ENCODE data around the gene WNK3. TPM values are rescaled to one million over a fixed set of nuclear protein-coding genes. Genes with fewer than 3 reads are reported as not detected.

Gene WNK3
- total RNA-seq, 1 experiment from 2014 or later = not detected

DNA sequence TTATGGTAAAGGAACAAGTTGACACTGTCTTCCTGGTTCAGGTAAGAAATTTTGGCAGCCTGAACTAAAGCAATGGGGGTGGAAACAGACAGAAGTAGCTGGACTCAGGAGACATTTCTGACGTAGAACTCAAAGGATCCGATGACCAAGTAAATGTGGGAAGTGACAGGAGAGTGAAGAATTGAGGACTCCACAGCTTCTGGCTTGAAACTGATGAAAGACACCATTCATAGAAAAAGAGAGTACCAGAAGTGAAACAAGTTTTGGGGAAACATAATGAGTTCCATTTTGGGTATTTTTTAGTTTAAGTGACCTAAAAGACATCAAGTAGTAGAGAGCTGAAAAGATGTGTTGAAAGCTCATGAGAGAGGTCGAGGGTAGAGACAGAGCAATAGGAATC is 180.5 kb downstream of the WNK3 start:
- DNase-seq = no peak
- H3K36me3 ChIP-seq (ENCODE audit: control insufficient read depth, insufficient read depth, low read length) = no peaks in the 10 kb centered on the region
- no peak for TF ChIP-seq CTCF (IDR thresholded peaks at IDR 0.05; ENCODE audit: insufficient read depth in 1 of 2, low read depth in 1 of 2, low read length in 1 of 2, severe bottlenecking in 1 of 2, unreplicated experiment in 1 of 2)
- H3K4me3 Mint-ChIP-seq (ENCODE audit: unreplicated experiment) = peak overlapping the region; percentile 21
- no peaks in the 10 kb centered on the region for H3K27me3 Mint-ChIP-seq (ENCODE audit: insufficient read depth, unreplicated experiment)
- H3K27me3 ChIP-seq (replicated peaks; ENCODE audit: control insufficient read depth, insufficient read depth, low read length) = no peaks in the 10 kb centered on the region
- peak overlapping the region; percentile 14 for H3K27ac Mint-ChIP-seq (ENCODE audit: unreplicated experiment)
- no TSS peak for BruUV-seq (replicated peaks)
- intact Hi-C loops (cut with micrococcal nuclease; ENCODE audit: unreplicated experiment) = no loop called here
- no peak overlapping the region for H3K4me3 ChIP-seq (ENCODE audit: low read depth, low read length)
- H3K9me3 Mint-ChIP-seq (ENCODE audit: unreplicated experiment) = no peaks in the 10 kb centered on the region
- H3K4me1 ChIP-seq = peaks cover 6% of the 10 kb centered on the region; the same call in 1 of the 2 replicates
- CTCF ChIA-PET = no interaction called here
- peaks cover 28% of the 10 kb centered on the region for H3K4me1 Mint-ChIP-seq (ENCODE audit: low read depth, unreplicated experiment)
- POLR2A ChIA-PET = no interaction called here
- peaks cover 38% of the 10 kb centered on the region for H3K36me3 Mint-ChIP-seq (ENCODE audit: insufficient read depth, unreplicated experiment)
- no peaks in the 10 kb centered on the region for H3K9me3 ChIP-seq

GRCh38 chrX:54173791-54174190 is 184.1 kb downstream of the WNK3 start:
- CTCF ChIA-PET = no interaction called here
- no TSS peak for BruUV-seq (replicated peaks)
- POLR2A ChIA-PET = no interaction called here
- no peak for TF ChIP-seq CTCF (IDR thresholded peaks at IDR 0.05; ENCODE audit: insufficient read depth in 1 of 2, low read depth in 1 of 2, low read length in 1 of 2, severe bottlenecking in 1 of 2, unreplicated experiment in 1 of 2)
- H3K4me1 ChIP-seq = no peaks in the 10 kb centered on the region
- no peaks in the 10 kb centered on the region for H3K9me3 ChIP-seq
- H3K4me3 Mint-ChIP-seq (ENCODE audit: unreplicated experiment) = no peak overlapping the region
- no peak overlapping the region for H3K4me3 ChIP-seq (ENCODE audit: low read depth, low read length)
- DNase-seq = no peak
- peaks cover 9% of the 10 kb centered on the region for H3K4me1 Mint-ChIP-seq (ENCODE audit: low read depth, unreplicated experiment)
- intact Hi-C loops (cut with micrococcal nuclease; ENCODE audit: unreplicated experiment) = no loop called here
- no peak overlapping the region for H3K27ac Mint-ChIP-seq (ENCODE audit: unreplicated experiment)
- H3K9me3 Mint-ChIP-seq (ENCODE audit: unreplicated experiment) = no peaks in the 10 kb centered on the region
- peaks cover 17% of the 10 kb centered on the region for H3K36me3 Mint-ChIP-seq (ENCODE audit: insufficient read depth, unreplicated experiment)
- H3K36me3 ChIP-seq (ENCODE audit: control insufficient read depth, insufficient read depth, low read length) = no peaks in the 10 kb centered on the region
- no peaks in the 10 kb centered on the region for H3K27me3 ChIP-seq (replicated peaks; ENCODE audit: control insufficient read depth, insufficient read depth, low read length)
- no peaks in the 10 kb centered on the region for H3K27me3 Mint-ChIP-seq (ENCODE audit: insufficient read depth, unreplicated experiment)

DNA sequence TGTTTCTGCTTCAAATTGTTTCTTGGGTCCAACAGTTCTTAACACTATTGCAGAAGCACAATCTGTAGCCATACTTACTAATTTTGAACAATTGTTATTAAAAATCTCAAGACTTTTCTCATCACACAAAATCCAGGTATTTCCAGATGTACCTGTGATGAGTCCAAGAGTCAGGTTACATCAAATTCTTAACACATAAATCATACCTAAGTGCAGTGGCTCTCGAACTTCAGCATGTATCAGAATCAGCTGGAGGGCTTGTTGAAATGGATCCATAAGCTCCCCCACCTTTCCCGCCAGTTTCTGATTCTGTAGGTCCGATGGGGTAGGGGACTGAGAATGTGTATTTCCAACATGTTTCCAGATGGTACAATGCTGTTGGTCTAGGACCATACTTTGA is 185.4 kb downstream of the WNK3 start:
- Mint-ChIP-seq H3K36me3 (ENCODE audit: insufficient read depth, unreplicated experiment) (peaks cover 17% of the 10 kb centered on the region), H3K4me3 (ENCODE audit: unreplicated experiment) (no peak overlapping the region), H3K9me3 (ENCODE audit: unreplicated experiment) (no peaks in the 10 kb centered on the region), H3K27me3 (ENCODE audit: insufficient read depth, unreplicated experiment) (no peaks in the 10 kb centered on the region), H3K27ac (ENCODE audit: unreplicated experiment) (no peak overlapping the region), H3K4me1 (ENCODE audit: low read depth, unreplicated experiment) (peaks cover 2% of the 10 kb centered on the region)
- no peaks in the 10 kb centered on the region for H3K9me3 ChIP-seq
- H3K4me1 ChIP-seq = no peaks in the 10 kb centered on the region
- intact Hi-C loops (cut with micrococcal nuclease; ENCODE audit: unreplicated experiment) = no loop called here
- no peak overlapping the region for H3K4me3 ChIP-seq (ENCODE audit: low read depth, low read length)
- ChIA-PET POLR2A (no interaction called here), CTCF (no interaction called here)
- BruUV-seq (replicated peaks) = no TSS peak
- no peak for DNase-seq
- no peaks in the 10 kb centered on the region for H3K27me3 ChIP-seq (replicated peaks; ENCODE audit: control insufficient read depth, insufficient read depth, low read length)
- no peak for TF ChIP-seq CTCF (IDR thresholded peaks at IDR 0.05; ENCODE audit: insufficient read depth in 1 of 2, low read depth in 1 of 2, low read length in 1 of 2, severe bottlenecking in 1 of 2, unreplicated experiment in 1 of 2)
- H3K36me3 ChIP-seq (ENCODE audit: control insufficient read depth, insufficient read depth, low read length) = no peaks in the 10 kb centered on the region
